Limb (tissue), 2 donors: ENCODE data around the gene NFKBIB.
"Not testable (repeated sequence)": the region's sequence is repeated elsewhere in the genome, so short reads cannot be mapped to it uniquely, and the experiment has no call there.

Experiments used
- DNase-seq, 2 donors: peaks; one replicate each; pipeline ENCODE4 v3.0.0-alpha.2; 2016; ENCODE audit errors: extremely low spot score in 2 of 2

NFKBIB gene

DNA sequence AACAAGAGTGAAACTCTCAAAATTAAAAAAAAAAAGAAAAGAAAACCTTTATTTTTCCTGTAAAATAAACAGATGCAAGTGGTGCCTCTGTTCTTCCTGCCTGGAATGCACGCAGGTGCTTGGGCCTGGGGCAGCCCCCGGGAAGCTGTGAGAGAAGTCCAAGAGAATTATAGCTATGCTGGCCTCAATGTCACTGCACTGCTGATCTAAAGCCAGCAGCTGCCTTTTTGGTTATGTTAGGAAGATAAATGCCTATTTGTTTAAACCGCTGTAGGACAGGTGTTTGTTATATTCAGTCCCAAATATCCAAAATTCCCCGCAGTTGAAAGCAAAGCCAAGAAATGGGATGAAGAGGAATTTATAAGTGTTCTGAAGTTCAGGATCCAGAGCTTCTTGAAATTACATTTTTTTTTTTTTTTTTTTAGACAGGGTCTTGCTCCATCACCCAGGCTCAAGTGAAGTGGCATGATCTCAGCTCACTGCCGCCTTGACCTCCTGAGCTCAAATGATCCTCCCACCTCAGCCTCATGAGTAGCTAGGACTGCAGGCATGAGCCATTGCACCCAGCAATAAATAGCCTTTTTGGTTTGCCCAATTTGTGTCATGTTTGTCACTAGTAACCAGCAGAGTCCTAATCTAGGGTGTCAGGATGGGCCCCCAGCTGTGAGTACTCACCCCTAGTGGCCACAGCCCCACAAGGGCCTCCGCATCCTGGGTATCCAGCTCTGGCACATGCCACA is 23.9 kb upstream of the NFKBIB start:
- DNase-seq, result no peak

GRCh38 chr19:38877781-38878574 is 21.8 kb upstream of the NFKBIB start, which contains the start of gene RINL:
TSS of gene RINL (minus strand) at chr19:38878275. CDS start at chr19:38876742, 1,533 bp downstream.
- no peak for DNase-seq

DNA sequence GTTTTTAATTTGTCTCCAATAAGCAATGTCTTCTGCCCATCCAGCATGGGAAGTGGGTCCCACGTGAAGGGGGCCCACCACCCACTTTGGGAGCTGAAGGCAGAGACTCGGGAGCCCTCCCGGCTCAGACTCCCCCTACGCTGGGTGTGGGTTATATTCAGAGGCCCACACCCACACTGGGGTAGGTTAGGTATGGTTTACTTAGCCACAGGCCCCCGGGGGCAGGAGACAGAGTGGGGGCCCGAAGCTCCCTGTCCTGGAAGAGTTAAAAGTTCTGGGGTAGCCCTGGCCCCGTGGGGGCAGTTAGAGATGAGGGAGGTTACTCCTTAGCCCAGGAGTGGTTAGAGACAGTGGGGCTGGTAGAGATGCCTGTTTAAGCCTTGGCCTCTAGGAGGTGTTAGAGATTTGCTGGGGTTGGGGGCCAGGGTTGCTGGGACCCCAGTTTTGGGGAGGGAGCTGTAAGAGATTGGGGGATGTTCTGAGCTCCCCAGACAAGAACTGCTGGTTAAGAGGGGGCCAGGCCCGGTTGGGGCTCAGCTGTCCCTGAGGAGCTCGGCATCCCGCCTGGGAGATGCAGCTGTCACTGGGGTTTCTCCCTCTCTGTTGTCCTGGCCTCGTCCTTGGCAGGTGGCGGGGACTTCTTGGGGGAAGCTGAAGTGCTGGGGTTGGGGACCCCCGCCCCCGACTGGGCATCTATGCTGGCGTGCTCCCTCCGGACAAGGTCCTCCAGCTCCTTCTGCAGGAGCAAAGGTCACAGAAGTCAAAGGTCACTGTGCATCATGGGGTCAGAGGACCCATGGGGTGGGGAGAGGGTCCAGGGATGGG is 21.0 kb upstream of the NFKBIB start:
- no peak for DNase-seq

DNA sequence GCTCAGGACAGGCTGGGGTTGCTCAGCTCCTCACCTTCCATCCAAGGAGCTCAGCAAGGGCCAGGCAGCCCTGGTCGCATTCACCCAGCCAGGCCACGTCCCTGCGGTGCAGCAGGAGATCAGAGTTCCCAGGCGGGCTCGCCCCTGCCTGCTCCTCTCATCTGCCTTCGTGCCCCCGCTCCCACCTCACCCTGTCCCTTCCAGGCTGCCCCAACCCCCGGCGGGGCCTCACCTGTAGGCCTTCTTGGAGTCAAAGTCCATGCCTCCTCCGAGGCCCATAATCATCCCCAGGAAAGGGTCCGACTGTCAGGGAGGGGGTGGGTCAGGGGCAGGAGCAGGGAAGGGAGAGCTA is 20.4 kb upstream of the NFKBIB start:
- DNase-seq, result no peak

DNA sequence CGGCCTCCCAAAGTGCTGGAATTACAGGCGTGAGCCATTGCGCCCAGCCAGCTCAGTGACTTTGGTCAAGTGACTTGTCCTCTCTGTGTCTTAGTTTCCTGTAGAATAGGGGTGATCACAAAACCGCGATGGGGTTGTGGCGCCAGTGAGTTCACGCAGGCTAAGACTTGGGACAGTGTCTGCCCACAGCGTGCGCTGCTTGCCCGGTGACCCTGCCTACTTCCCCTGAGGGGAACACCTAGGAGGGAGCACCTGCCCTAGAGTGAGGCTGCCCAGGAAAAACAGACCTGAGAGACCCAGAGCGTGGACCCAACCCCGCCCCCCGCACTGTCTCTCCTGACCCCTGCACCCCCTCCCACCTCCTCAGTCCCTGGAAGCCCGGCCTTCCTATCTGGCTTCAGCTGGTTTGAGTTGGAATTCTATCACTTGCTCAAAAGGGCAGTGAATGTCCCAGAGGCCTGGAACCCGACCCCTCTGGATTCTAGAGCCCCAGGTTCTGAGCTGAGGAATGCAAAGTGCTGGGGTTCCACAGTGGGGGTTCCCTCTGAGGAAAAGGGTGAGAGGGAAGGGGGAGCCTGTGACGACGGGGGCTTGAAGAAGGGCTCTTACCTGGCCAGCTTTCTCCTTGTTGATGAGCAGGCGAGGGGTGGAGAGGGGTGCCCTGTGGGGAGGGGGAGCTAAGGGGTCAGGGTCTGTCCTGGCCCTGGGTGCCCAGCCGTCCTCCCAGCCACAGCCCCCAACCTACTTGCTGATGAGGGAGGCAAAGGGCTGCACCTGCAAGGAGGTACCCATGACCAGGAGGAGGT is 19.5 kb upstream of the NFKBIB start:
- no peak for DNase-seq

DNA sequence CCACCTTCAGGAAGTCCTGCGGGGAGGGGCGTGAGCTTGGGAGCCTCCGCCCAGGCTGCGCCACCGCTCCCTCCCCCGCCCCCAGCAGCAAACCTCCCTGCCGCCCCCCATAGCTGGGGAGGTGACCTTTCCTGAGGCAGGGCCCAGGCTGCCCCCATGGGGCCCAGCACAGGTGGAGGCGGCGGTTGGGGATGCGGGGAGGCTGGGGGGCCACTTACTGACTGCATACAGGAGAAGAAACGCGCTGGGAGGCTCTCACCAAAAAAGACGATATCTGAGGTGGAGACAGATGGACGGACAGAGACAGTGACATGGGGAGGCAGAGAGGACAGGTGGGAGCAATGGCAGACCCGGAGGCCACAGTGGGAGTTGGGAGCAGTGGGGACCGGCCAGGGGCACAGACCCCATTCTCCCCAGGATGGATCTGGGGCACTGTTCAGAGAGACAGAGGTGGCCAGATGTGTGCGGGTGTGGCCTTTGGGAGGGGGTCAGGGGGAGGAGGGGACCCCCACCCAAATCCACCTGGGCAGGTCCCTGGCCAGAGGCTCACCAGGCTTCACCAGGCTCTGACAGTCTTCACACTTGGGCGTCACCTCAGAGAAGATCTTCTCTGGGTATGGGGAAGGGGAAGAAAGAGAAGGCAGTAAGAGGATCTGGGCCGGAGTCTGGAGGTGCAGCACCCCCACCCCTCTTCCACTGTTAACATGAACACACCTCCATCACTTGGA is 18.7 kb upstream of the NFKBIB start:
- no peak for DNase-seq

- no peak for DNase-seq
Measured at GRCh38 chr19:38883286-38883685, 16.5 kb upstream of the NFKBIB start.

DNA sequence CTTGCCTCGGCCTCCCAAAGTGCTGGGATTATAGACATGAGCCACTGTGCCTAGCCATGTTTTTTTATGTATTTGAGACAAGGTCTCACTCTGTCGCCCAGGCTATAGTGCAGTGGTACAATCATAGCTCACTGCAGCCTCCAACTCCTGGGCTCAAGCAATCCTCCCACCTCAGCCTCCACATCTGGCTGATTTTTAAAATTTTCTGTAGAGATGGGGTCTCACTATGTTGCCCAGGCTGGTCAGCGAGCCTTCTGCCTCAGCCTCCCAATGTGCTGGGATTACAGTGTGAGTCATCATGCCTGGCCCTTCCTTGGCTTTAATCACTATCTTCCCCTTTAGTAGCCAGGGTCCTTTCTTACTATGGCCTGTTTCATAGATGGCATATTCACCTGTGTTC is 15.1 kb upstream of the NFKBIB start:
- not testable (repeated sequence) for DNase-seq

DNA sequence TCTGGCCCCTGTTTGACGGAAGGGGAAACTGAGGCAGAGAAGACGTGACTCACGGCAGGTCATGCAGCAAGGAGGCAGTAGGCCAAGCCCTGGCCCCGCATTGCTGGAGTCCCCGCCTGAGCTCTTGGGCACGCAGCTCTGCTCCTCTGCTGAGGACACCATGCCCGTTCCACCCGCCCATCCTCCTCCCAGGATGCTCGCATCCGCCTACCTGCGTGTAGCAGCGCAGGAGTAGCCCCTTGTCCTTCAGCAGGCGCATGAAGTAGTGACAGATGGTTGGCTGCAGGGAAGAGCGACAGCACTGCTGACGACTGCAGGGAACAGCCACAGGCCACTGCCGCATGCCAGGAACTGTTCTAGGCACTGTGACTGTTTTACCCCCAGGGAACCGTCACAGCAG is 10.9 kb upstream of the NFKBIB start:
- no peak for DNase-seq

DNA sequence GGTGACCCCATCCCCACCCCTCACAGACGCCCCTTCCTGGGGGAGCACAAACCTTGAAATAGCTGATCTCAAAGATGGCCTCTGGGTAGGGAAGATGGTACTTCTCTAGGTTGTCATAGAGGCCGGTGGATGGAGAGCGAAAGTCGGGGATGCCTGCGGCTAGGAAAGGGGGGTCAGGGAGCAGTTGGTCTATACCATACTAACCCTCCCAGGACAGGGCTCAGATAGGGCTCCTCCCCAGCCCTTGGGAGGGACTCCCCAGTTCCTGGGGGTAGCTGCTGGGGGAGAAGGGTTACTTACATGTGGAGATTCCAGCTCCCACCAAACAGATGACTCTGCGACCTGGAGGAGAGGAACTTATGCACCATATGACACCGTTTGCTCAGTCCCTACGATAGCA is 10.0 kb upstream of the NFKBIB start:
- DNase-seq, result no peak

DNA sequence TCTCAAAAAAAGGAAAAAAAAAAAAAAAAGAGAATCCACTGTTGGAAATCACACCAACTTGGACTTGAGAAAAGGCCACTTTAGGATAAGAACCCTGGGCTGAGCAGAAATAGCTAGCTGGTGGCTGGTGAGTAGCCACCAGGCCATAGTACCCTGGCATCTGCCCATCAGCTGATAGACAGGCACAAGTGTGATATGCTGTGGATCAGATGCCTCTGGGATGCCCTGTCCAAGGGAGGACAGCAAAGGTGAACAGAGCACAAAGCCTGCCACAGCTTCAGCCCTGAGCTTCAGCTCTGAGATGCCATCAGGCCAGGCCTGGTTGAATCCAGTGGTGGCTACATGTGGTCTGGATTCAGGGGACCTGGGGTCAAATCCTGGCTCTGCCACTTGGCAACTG is 9.1 kb upstream of the NFKBIB start:
- DNase-seq, result no peak

GRCh38 chr19:38891771-38892170 is 8.0 kb upstream of the NFKBIB start:
- DNase-seq, result no peak

DNA sequence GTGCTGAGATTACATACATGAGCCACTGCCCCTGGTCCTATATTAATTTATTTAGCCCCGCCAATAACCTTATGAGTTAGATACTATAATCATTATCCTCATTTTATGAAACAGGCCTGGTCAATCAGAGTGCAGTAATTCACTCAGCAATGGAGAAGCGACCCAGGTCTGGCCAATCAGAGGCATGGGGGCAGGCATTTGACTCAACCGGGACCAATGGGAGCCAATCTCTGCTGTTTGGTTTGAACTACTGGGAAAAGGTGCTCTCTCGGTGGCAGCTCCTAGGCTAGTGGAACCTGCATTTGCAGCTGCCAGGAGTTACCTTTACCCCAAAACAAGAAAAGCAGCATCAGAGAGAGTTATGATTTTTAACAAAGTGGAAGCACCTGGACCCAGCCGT is 6.9 kb upstream of the NFKBIB start:
- DNase-seq, result no peak

DNA sequence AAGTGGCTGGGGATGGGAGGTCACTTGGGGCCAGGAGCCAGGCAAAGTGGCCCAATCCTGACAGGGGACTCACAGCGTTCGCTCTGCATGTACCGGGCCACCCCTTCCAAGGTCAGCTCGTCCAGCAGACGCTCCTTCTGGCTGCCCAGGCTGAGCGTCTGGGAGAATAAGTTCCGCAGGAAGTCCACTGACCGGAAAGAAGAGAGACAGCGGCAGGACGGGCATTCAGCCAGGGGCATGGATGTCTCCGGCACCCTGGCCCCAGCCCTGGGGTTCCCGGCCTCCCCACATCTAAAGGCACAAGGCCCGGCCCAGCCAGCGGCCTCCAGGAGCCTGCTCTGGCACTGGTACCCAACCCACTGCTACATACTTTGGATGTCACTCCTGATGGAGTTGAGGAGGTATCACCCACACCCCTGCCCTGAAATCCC is 6.4 kb upstream of the NFKBIB start:
- DNase-seq, result no peak

DNA sequence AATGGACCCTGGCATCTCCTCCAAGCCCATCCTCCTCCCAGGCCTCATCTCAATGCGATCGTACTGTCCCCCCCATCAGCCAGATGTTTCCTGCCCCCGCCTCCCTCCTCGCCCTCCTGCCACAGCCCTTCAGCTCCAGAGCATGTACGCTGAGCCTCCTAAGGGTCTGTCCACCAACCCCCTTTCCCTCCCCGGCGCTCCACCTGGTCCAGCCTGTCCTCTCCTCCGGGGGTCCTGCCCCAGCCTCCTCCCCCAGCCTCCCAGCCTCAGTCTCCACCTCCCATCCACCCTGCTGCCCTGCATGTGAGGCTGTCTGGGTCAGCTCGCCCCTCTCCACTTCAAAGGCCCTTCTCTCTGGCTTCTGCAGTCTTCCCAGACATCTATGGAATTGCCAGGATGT is 4.8 kb upstream of the NFKBIB start:
- DNase-seq, result no peak

GRCh38 chr19:38898788-38899446 is 852 bp upstream of the NFKBIB start:
- DNase-seq, result no peak

DNA sequence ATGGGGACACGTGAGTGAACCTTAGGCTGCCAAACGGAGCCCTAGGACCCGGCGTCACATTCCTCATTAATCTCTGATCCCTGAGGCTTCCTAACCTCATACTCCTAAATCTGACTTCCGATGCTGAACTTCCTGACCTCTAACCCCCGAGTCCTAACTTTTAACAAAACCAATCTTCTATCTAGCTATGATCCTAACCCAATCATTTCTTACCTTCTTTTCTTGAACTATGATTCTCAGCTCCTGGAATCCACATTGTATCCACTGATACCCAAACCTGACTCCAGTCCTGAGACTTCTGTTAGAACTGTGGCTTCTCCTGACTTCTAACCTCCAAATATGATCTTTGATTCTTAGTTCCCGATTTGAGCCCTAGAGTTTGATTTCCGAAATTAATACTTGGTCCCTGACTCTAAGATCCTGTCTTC is 447 bp downstream of the NFKBIB start:
- no peak for DNase-seq

GRCh38 chr19:38900743-38901190 is 998 bp downstream of the NFKBIB start:
- no peak for DNase-seq

DNA sequence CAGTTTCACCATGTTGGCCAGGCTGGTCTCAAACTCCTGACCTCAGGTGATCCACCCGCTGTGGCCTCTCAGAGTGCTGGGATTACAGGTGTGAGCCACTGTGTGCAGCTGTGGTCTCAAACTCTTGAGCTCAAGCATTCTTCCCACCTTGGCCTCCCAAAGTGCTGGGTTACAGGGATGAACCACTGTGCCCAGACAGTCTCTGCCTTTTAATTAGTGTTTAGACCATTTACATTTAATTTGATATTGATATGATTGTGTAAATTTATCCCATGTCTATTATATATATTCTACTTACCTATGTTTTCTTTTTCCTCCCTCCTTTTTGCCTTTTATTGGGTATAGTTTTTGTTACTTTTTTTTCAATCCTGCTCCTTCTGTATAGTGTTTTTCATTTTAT is 1.9 kb downstream of the NFKBIB start:
- DNase-seq, result no peak
